Measurements from ENCODE around the gene NDFIP1. TPM values are rescaled to one million over a fixed set of nuclear protein-coding genes. Genes with fewer than 3 reads are reported as not detected.
A peak's percentile ranks its signal among the peaks of the same experiment; 100 is the strongest.

NDFIP1 gene
- total and polyA plus RNA-seq, 2 experiments from 2014 or later, result 63.8 to 85.0 TPM

- Histone ChIP-seq H4K20me1 (ENCODE audit: insufficient read depth, poor library complexity, severe bottlenecking) (no peaks in the 10 kb centered on the region), H3K4me1 (ENCODE audit: insufficient read depth) (no peaks in the 10 kb centered on the region), H3K36me3 (replicated peaks; ENCODE audit: insufficient read depth, low read depth) (no peaks in the 10 kb centered on the region), H3K27me3 (no peaks in the 10 kb centered on the region), H3K4me2 (no peak overlapping the region), H3K4me3 (no peak overlapping the region), H3K79me2 (no peaks in the 10 kb centered on the region), H3K27ac (no peak overlapping the region), H2AFZ (no peak overlapping the region), H3K9me2 (replicated peaks; ENCODE audit: insufficient read depth) (no peaks in the 10 kb centered on the region), H3K9me3 (ENCODE audit: low read depth) (no peaks in the 10 kb centered on the region)
- TF ChIP-seq CTCF (IDR thresholded peaks at IDR 0.05; ENCODE audit: poor library complexity) (no peak), EZH2phosphoT487 (IDR thresholded peaks at IDR 0.05; ENCODE audit: low read depth, severe bottlenecking, unreplicated experiment) (no peak), EZH2 (IDR thresholded peaks at IDR 0.05; ENCODE audit: borderline replicate concordance) (no peak)
- 67% methylated on average over 9 of the region's 9 CpGs for WGBS (ENCODE audit: low lambda C conversion rate, missing lambda C conversion rate)
- peak; percentile 30 for DNase-seq (ENCODE audit: low spot score)
These were observed 10.9 kb upstream of the NDFIP1 start for GRCh38 chr5:142097681-142098080.

GRCh38 chr5:142098275-142098674, 10.3 kb upstream of the NDFIP1 start:
- no peaks in the 10 kb centered on the region for H4K20me1 ChIP-seq (ENCODE audit: insufficient read depth, poor library complexity, severe bottlenecking)
- H3K79me2 ChIP-seq, result no peaks in the 10 kb centered on the region
- no peak for TF ChIP-seq EZH2phosphoT487 (IDR thresholded peaks at IDR 0.05; ENCODE audit: low read depth, severe bottlenecking, unreplicated experiment)
- no peak for TF ChIP-seq EZH2 (IDR thresholded peaks at IDR 0.05; ENCODE audit: borderline replicate concordance)
- TF ChIP-seq CTCF (IDR thresholded peaks at IDR 0.05; ENCODE audit: poor library complexity), result no peak
- H3K4me3 ChIP-seq, result no peak overlapping the region
- H3K9me3 ChIP-seq (ENCODE audit: low read depth), result no peaks in the 10 kb centered on the region
- DNase-seq (ENCODE audit: low spot score), result no peak
- no peak overlapping the region for H2AFZ ChIP-seq
- H3K4me1 ChIP-seq (ENCODE audit: insufficient read depth), result no peaks in the 10 kb centered on the region
- H3K27ac ChIP-seq, result no peak overlapping the region
- no peaks in the 10 kb centered on the region for H3K9me2 ChIP-seq (replicated peaks; ENCODE audit: insufficient read depth)
- H3K36me3 ChIP-seq (replicated peaks; ENCODE audit: insufficient read depth, low read depth), result no peaks in the 10 kb centered on the region
- no peaks in the 10 kb centered on the region for H3K27me3 ChIP-seq
- no peak overlapping the region for H3K4me2 ChIP-seq
- 69% methylated on average over 2 of the region's 2 CpGs for WGBS (ENCODE audit: low lambda C conversion rate, missing lambda C conversion rate)

DNA sequence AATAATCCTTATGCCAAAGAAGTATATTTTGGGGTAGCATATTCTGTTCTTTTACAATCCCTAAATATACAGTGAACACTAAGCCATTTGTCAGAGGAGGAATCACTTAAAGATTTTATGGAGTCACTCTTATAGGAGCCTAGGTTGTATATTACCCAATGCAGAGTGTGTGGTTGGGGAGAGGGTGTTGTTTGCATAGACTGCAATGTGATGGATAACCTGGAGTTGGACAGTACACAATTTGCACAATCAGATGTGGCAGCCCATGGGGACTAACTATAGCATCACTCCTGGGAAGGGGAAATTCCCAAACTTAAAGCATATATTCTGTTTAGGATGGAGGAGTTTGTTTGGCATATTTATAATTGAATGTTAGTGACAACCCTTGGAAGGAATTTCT, 9.6 kb upstream of the NDFIP1 start:
- H4K20me1 ChIP-seq (ENCODE audit: insufficient read depth, poor library complexity, severe bottlenecking), result no peaks in the 10 kb centered on the region
- TF ChIP-seq EZH2phosphoT487 (IDR thresholded peaks at IDR 0.05; ENCODE audit: low read depth, severe bottlenecking, unreplicated experiment) (no peak), CTCF (IDR thresholded peaks at IDR 0.05; ENCODE audit: poor library complexity) (no peak), EZH2 (IDR thresholded peaks at IDR 0.05; ENCODE audit: borderline replicate concordance) (no peak)

DNA sequence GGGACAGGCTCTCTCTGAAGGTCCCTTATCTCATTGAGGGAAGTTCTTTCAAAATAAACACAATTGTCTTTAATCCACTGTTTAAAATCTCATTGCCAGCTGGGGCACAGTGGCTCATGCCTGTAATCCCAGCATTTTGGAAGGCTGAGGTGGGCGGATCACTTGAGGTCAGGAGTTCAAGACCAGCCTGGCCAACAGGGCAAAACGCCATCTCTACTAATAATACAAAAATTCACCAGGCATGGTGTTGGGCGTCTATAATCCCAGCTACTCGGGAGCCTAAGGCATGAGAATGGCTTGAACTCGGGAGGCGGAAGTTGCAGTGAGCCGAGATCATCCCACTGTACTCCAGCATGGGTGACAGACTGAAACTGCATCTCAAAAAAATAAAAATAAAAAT, 8.3 kb upstream of the NDFIP1 start:
- Histone ChIP-seq H3K9me3 (ENCODE audit: low read depth) (no peaks in the 10 kb centered on the region), H3K79me2 (no peaks in the 10 kb centered on the region), H3K9me2 (replicated peaks; ENCODE audit: insufficient read depth) (no peaks in the 10 kb centered on the region), H3K4me2 (no peak overlapping the region), H3K36me3 (replicated peaks; ENCODE audit: insufficient read depth, low read depth) (no peaks in the 10 kb centered on the region), H3K27ac (no peak overlapping the region), H3K4me1 (ENCODE audit: insufficient read depth) (no peaks in the 10 kb centered on the region), H4K20me1 (ENCODE audit: insufficient read depth, poor library complexity, severe bottlenecking) (no peaks in the 10 kb centered on the region), H3K4me3 (no peak overlapping the region), H3K27me3 (no peaks in the 10 kb centered on the region), H2AFZ (no peak overlapping the region)
- DNase-seq (ENCODE audit: low spot score), result no peak
- 87% methylated on average over 7 of the region's 7 CpGs for WGBS (ENCODE audit: low lambda C conversion rate, missing lambda C conversion rate)
- no peak for TF ChIP-seq EZH2 (IDR thresholded peaks at IDR 0.05; ENCODE audit: borderline replicate concordance)

More for the DNA sequence above, 9.6 kb upstream of the NDFIP1 start:
- no peaks in the 10 kb centered on the region for H3K9me2 ChIP-seq (replicated peaks; ENCODE audit: insufficient read depth)
- H3K36me3 ChIP-seq (replicated peaks; ENCODE audit: insufficient read depth, low read depth), result no peaks in the 10 kb centered on the region
- H3K79me2 ChIP-seq, result no peaks in the 10 kb centered on the region
- no peaks in the 10 kb centered on the region for H3K27me3 ChIP-seq
- H3K4me2 ChIP-seq, result no peak overlapping the region
- H2AFZ ChIP-seq, result no peak overlapping the region
- DNase-seq (ENCODE audit: low spot score), result no peak
- H3K27ac ChIP-seq, result no peak overlapping the region
- H3K9me3 ChIP-seq (ENCODE audit: low read depth), result no peaks in the 10 kb centered on the region
- H3K4me3 ChIP-seq, result no peak overlapping the region
- no peaks in the 10 kb centered on the region for H3K4me1 ChIP-seq (ENCODE audit: insufficient read depth)
